Measurements from ENCODE around the gene STAC3. TPM values are rescaled to one million over a fixed set of nuclear protein-coding genes. Genes with fewer than 3 reads are reported as not detected.

The STAC3 gene
- total and polyA plus RNA-seq, 9 of the 15 experiments (the other 6 are each of a cell fraction or from before 2014, with no cell fraction given), result 0.45 to 6.4 (median 3.3) TPM

DNA sequence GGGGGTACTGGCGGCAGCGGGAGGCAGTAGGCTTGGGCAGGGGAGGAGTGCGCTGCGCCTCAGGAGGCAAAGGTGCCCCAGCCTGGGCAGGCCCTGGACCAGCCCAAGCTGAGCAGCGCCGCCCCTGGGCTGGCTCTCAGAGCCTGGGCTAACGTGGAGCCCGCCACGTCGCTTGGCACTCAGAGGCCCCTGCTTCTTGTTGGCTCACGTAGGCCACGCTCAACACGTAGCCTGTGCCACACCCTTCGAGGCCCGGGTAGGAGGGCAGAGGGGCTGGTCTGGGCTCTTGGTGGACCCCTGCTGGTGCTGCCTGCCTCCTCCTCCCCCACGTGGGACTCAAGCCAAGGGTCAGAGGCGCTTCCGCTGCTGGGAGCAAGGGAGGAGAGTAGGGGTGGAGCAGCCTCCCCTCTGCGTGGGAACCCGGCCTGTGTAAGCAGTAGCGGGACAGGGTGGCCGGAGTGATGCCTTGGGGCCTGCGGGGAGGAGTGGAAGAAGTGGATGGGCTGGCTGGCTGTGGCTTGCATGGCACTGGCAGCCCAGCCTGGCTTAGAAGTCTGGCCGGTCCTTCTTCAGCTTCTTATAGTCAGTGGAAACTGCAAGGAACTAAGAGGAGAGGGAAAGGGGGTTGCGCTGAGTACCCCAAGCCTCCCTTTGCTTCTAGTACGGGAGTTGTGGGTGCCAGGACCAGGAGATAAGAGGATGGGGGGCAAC, 15.8 kb downstream of the STAC3 start (continued):
- TF ChIP-seq, protein P1, sequence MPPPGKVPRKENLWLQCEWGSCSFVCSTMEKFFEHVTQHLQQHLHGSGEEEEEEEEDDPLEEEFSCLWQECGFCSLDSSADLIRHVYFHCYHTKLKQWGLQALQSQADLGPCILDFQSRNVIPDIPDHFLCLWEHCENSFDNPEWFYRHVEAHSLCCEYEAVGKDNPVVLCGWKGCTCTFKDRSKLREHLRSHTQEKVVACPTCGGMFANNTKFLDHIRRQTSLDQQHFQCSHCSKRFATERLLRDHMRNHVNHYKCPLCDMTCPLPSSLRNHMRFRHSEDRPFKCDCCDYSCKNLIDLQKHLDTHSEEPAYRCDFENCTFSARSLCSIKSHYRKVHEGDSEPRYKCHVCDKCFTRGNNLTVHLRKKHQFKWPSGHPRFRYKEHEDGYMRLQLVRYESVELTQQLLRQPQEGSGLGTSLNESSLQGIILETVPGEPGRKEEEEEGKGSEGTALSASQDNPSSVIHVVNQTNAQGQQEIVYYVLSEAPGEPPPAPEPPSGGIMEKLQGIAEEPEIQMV (tag; conservative IDR thresholded peaks at IDR 0.05; ENCODE audit: low read depth), result no peak
- TF ChIP-seq, protein P2, sequence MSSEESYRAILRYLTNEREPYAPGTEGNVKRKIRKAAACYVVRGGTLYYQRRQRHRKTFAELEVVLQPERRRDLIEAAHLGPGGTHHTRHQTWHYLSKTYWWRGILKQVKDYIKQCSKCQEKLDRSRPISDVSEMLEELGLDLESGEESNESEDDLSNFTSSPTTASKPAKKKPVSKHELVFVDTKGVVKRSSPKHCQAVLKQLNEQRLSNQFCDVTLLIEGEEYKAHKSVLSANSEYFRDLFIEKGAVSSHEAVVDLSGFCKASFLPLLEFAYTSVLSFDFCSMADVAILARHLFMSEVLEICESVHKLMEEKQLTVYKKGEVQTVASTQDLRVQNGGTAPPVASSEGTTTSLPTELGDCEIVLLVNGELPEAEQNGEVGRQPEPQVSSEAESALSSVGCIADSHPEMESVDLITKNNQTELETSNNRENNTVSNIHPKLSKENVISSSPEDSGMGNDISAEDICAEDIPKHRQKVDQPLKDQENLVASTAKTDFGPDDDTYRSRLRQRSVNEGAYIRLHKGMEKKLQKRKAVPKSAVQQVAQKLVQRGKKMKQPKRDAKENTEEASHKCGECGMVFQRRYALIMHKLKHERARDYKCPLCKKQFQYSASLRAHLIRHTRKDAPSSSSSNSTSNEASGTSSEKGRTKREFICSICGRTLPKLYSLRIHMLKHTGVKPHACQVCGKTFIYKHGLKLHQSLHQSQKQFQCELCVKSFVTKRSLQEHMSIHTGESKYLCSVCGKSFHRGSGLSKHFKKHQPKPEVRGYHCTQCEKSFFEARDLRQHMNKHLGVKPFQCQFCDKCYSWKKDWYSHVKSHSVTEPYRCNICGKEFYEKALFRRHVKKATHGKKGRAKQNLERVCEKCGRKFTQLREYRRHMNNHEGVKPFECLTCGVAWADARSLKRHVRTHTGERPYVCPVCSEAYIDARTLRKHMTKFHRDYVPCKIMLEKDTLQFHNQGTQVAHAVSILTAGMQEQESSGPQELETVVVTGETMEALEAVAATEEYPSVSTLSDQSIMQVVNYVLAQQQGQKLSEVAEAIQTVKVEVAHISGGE (CRISPR knock-in tag; IDR thresholded peaks at IDR 0.05), result 0 out of 6 replicates have a peak, but pooled peaks of 1 of the 3 experiments have one; percentile 11
- TF ChIP-seq SLC30A9 (CRISPR knock-in tag; IDR thresholded peaks at IDR 0.05) (no peak), ZFP30 (CRISPR knock-in tag; IDR thresholded peaks at IDR 0.05; ENCODE audit: borderline replicate concordance) (no peak), LEF1 (IDR thresholded peaks at IDR 0.05) (no peak), TAF1 (IDR thresholded peaks at IDR 0.05; ENCODE audit: control insufficient read depth, extremely low read depth, insufficient read depth, low read length, severe bottlenecking) (no peak), SAFB (IDR thresholded peaks at IDR 0.05; ENCODE audit: borderline replicate concordance, low read depth, low read length) (no peak), ZNF507 (tag; conservative IDR thresholded peaks at IDR 0.05) (no peak), NFIC (IDR thresholded peaks at IDR 0.05) (peak; percentile 95), ZNF224 (CRISPR knock-in tag; IDR thresholded peaks at IDR 0.05) (no peak), EGR1 (conservative IDR thresholded peaks at IDR 0.05) (peak; percentile 73), RCOR1 (IDR thresholded peaks at IDR 0.05; ENCODE audit: borderline replicate concordance in 1 of 2, low read depth in 2 of 2, low read length in 2 of 2) (no peak), SUPT5H (IDR thresholded peaks at IDR 0.05) (peak; percentile 50), BDP1 (IDR thresholded peaks at IDR 0.05; ENCODE audit: insufficient read depth, insufficient read length) (no peak), PHF8 (IDR thresholded peaks at IDR 0.05; ENCODE audit: borderline replicate concordance, low read length) (no peak), COPS2 (conservative IDR thresholded peaks at IDR 0.05) (no peak), TAF7 (tag; IDR thresholded peaks at IDR 0.05) (no peak)
- TF ChIP-seq, protein P3, sequence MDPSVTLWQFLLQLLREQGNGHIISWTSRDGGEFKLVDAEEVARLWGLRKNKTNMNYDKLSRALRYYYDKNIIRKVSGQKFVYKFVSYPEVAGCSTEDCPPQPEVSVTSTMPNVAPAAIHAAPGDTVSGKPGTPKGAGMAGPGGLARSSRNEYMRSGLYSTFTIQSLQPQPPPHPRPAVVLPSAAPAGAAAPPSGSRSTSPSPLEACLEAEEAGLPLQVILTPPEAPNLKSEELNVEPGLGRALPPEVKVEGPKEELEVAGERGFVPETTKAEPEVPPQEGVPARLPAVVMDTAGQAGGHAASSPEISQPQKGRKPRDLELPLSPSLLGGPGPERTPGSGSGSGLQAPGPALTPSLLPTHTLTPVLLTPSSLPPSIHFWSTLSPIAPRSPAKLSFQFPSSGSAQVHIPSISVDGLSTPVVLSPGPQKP (CRISPR knock-in tag; IDR thresholded peaks at IDR 0.05), result no peak
- TF ChIP-seq, protein P4, sequence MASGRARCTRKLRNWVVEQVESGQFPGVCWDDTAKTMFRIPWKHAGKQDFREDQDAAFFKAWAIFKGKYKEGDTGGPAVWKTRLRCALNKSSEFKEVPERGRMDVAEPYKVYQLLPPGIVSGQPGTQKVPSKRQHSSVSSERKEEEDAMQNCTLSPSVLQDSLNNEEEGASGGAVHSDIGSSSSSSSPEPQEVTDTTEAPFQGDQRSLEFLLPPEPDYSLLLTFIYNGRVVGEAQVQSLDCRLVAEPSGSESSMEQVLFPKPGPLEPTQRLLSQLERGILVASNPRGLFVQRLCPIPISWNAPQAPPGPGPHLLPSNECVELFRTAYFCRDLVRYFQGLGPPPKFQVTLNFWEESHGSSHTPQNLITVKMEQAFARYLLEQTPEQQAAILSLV (tag; IDR thresholded peaks at IDR 0.05), result no peak
